PFSK-1 (cell line): ENCODE data around the gene DNER.

ENCODE experiments used
- FOXP2 ChIP-seq: optimal IDR thresholded peaks from 2 replicates; pipeline ENCODE3; 2011; ENCODE audit warnings: borderline replicate concordance, control low read depth, inconsistent platforms; ENCODE audit not compliant: insufficient read depth; ENCODE audit errors: extremely low read length, extremely low read depth
- POLR2AphosphoS5 ChIP-seq: IDR thresholded peaks from 2 replicates; pipeline ENCODE4 v1.6.1; 2012; ENCODE audit warnings: low read depth, mild to moderate bottlenecking, control low read depth, low read length, moderate library complexity
- REST ChIP-seq, 2 experiments: IDR thresholded peaks; 2 replicates each; pipeline versions ENCODE4 v1.6.1 to v1.8.0; 2011 to 2012; ENCODE audit warnings: low read depth in 2 of 2, low read length in 2 of 2, control low read depth in 1 of 2, inconsistent platforms in 1 of 2, mild to moderate bottlenecking in 1 of 2, moderate library complexity in 1 of 2; ENCODE audit not compliant: insufficient read depth in 1 of 2
- SIN3A ChIP-seq: IDR thresholded peaks from 2 replicates; pipeline ENCODE4 v1.6.1; 2012; ENCODE audit warnings: mild to moderate bottlenecking, low read length, moderate library complexity, borderline replicate concordance; ENCODE audit not compliant: insufficient read depth
- TAF1 ChIP-seq: IDR thresholded peaks from 2 replicates; pipeline ENCODE4 v1.6.1; 2012; ENCODE audit warnings: low read length, control low read depth, borderline replicate concordance; ENCODE audit not compliant: insufficient read depth

DNER gene

GRCh38 chr2:229486673-229487072 lies 227.7 kb downstream of the DNER start:
- no peak for TF ChIP-seq POLR2AphosphoS5
- no peak for TF ChIP-seq SIN3A
- TF ChIP-seq FOXP2: no peak
- TF ChIP-seq REST (IDR thresholded peaks at IDR 0.05; ENCODE audit: insufficient read depth in 1 of 2, low read depth in 2 of 2, low read length in 2 of 2): no peak
- no peak for TF ChIP-seq TAF1

GRCh38 chr2:229485857-229486256 lies 228.5 kb downstream of the DNER start:
- no peak for TF ChIP-seq REST (IDR thresholded peaks at IDR 0.05; ENCODE audit: insufficient read depth in 1 of 2, low read depth in 2 of 2, low read length in 2 of 2)
- TF ChIP-seq POLR2AphosphoS5: no peak
- no peak for TF ChIP-seq FOXP2
- no peak for TF ChIP-seq SIN3A
- no peak for TF ChIP-seq TAF1

GRCh38 chr2:229477269-229477755 lies 237.0 kb downstream of the DNER start:
- no peak for TF ChIP-seq POLR2AphosphoS5
- no peak for TF ChIP-seq REST (IDR thresholded peaks at IDR 0.05; ENCODE audit: insufficient read depth in 1 of 2, low read depth in 2 of 2, low read length in 2 of 2)

- TF ChIP-seq REST (IDR thresholded peaks at IDR 0.05; ENCODE audit: insufficient read depth in 1 of 2, low read depth in 2 of 2, low read length in 2 of 2) (no peak), SIN3A (no peak), FOXP2 (no peak), TAF1 (no peak), POLR2AphosphoS5 (no peak)
Observed at GRCh38 chr2:229475778-229476177, 238.6 kb downstream of the DNER start.

GRCh38 chr2:229474125-229474524 lies 240.2 kb downstream of the DNER start:
- TF ChIP-seq FOXP2 (no peak), POLR2AphosphoS5 (no peak), TAF1 (no peak), SIN3A (no peak), REST (IDR thresholded peaks at IDR 0.05; ENCODE audit: insufficient read depth in 1 of 2, low read depth in 2 of 2, low read length in 2 of 2) (no peak)
